Measurements from ENCODE around the gene LHX4. TPM values are rescaled to one million over a fixed set of nuclear protein-coding genes. Genes with fewer than 3 reads are reported as not detected.

LHX4 gene
- total and polyA plus RNA-seq, 7 donors, result 0.01 to 0.04 TPM; not detected in 5

DNA sequence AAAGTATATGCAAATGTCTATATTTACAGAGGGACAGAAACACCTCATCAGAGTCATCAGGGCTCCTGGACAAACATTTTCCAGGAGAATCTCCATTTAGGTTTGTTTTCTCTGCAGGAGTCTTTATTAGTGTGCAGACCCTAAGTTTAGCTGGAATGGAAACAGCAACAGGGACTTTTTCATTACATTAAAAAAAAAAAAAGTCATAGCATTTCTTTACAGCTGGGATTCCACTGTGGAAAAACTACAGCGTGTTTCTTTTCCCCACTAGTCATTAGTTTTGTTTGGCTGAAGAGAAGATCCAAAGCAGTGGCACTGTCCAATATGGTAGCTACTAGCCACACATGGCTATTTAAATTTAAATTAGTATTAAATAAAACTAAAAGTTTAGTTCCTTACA is 49.6 kb downstream of the LHX4 start:
- Histone ChIP-seq H3K4me3 (no peak overlapping the region), H3K27me3 (ENCODE audit: insufficient read depth in 3 of 3, low read length in 2 of 3) (no peaks in the 10 kb centered on the region), H3K27ac (no peak overlapping the region), H3K36me3 (ENCODE audit: insufficient read depth in 1 of 2, low read depth in 1 of 2) (peaks cover 3 to 5% of the 10 kb centered on the region in 2 donors), H3K4me1 (peaks cover 6% of the 10 kb centered on the region), H3K9me3 (no peaks in the 10 kb centered on the region)
- WGBS, 3 donors, result 96 to 100% (median 97%) methylated on average over 1 of the region's 1 CpG
- TF ChIP-seq, protein P1, sequence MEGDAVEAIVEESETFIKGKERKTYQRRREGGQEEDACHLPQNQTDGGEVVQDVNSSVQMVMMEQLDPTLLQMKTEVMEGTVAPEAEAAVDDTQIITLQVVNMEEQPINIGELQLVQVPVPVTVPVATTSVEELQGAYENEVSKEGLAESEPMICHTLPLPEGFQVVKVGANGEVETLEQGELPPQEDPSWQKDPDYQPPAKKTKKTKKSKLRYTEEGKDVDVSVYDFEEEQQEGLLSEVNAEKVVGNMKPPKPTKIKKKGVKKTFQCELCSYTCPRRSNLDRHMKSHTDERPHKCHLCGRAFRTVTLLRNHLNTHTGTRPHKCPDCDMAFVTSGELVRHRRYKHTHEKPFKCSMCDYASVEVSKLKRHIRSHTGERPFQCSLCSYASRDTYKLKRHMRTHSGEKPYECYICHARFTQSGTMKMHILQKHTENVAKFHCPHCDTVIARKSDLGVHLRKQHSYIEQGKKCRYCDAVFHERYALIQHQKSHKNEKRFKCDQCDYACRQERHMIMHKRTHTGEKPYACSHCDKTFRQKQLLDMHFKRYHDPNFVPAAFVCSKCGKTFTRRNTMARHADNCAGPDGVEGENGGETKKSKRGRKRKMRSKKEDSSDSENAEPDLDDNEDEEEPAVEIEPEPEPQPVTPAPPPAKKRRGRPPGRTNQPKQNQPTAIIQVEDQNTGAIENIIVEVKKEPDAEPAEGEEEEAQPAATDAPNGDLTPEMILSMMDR (IDR thresholded peaks at IDR 0.05), result no peak
- intact Hi-C loops (cut with DNase I), result no loop called here
- DNase-seq (no peak), ATAC-seq (no peak)

DNA sequence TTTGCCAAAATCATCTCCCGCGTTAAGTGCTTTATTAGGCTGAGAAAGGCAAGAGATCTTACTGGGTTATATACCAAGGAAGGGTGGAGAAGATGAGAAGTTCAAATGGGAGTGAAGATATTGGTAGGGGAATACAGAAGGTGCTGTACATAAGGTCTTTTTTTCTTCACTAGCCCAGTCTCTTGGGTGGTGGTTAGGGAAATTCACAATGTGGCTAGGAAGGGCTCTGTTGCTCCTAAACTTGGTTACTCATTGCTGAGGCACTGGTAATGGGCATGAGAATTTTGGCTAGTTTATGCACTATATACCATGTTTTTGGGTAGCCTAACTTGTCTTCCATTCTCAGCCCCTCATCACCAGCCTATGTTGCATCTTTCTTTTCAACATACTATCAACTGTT is 50.6 kb downstream of the LHX4 start:
- Histone ChIP-seq H3K27ac (no peak overlapping the region), H3K4me3 (no peak overlapping the region), H3K36me3 (ENCODE audit: insufficient read depth in 1 of 2, low read depth in 1 of 2) (peaks cover 5 to 12% of the 10 kb centered on the region in 2 donors), H3K9me3 (no peaks in the 10 kb centered on the region), H3K27me3 (ENCODE audit: insufficient read depth in 3 of 3, low read length in 2 of 3) (no peaks in the 10 kb centered on the region), H3K4me1 (peaks cover 6% of the 10 kb centered on the region)
- no peak for DNase-seq
- intact Hi-C loops (cut with DNase I), result no loop called here
- no peak for ATAC-seq
- TF ChIP-seq, protein P1 (IDR thresholded peaks at IDR 0.05), result no peak
- 96 to 99% (median 98%) methylated on average over 2 of the region's 2 CpGs for WGBS, 3 donors

GRCh38 chr1:180281490-180281889 is 51.4 kb downstream of the LHX4 start:
- H3K9me3 ChIP-seq, result no peaks in the 10 kb centered on the region
- ATAC-seq, result no peak
- no peak overlapping the region for H3K27ac ChIP-seq
- WGBS, 3 donors, result 97 to 98% (median 97%) methylated on average over 1 of the region's 1 CpG
- H3K36me3 ChIP-seq (ENCODE audit: insufficient read depth in 1 of 2, low read depth in 1 of 2), result peaks cover 5 to 19% of the 10 kb centered on the region in 2 donors
- H3K4me3 ChIP-seq, result no peak overlapping the region
- peaks cover 6% of the 10 kb centered on the region for H3K4me1 ChIP-seq
- no peaks in the 10 kb centered on the region for H3K27me3 ChIP-seq (ENCODE audit: insufficient read depth in 3 of 3, low read length in 2 of 3)
- TF ChIP-seq, protein P1 (IDR thresholded peaks at IDR 0.05), result no peak
- no peak for DNase-seq
- intact Hi-C loops (cut with DNase I), result no loop called here

DNA sequence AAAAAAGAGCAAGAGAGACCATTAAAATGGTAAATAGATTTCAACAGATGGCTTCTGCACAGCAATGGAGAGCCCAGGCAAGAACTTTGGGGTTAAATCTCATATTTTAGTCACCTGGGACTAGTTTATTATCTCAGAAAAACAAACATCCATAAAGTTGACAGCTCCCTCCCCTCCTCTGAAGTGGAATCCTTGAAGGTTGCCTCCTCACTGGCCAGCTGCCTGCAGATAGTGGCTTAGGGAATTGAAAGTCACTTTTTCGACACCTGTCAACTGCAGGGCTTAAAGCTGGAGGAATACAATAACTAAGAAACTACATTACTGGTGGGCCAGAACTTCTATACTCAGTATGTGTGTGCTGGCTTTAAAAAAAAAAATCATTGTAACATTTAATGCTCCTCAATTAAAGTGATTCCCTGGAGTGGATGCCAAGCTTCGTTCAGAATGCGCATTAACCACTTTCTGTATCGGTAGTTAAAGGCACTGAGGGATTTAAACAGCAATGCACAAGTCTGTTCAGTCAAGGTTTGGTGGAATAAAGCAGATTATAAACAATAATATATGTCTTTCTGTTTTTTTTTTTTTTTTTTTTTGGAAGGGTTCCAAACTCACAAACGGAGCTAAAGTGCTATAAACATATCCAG is 52.5 kb downstream of the LHX4 start:
- DNase-seq (no peak), ATAC-seq (no peak)
- Histone ChIP-seq H3K36me3 (ENCODE audit: insufficient read depth in 1 of 2, low read depth in 1 of 2) (peaks cover 5 to 25% of the 10 kb centered on the region in 2 donors), H3K9me3 (no peaks in the 10 kb centered on the region), H3K4me1 (no peaks in the 10 kb centered on the region), H3K27ac (no peak overlapping the region), H3K27me3 (ENCODE audit: insufficient read depth in 3 of 3, low read length in 2 of 3) (no peaks in the 10 kb centered on the region), H3K4me3 (no peak overlapping the region)
- intact Hi-C loops (cut with DNase I), result no loop called here
- TF ChIP-seq, protein P1 (IDR thresholded peaks at IDR 0.05), result no peak
- 72 to 78% (median 75%) methylated on average over 5 of the region's 5 CpGs for WGBS, 3 donors

- TF ChIP-seq, protein P1 (IDR thresholded peaks at IDR 0.05), result no peak
- Histone ChIP-seq H3K36me3 (ENCODE audit: insufficient read depth in 1 of 2, low read depth in 1 of 2) (peaks cover 5 to 29% of the 10 kb centered on the region in 2 donors), H3K4me1 (no peaks in the 10 kb centered on the region), H3K27ac (no peak overlapping the region), H3K9me3 (no peaks in the 10 kb centered on the region), H3K4me3 (no peak overlapping the region), H3K27me3 (ENCODE audit: insufficient read depth in 3 of 3, low read length in 2 of 3) (no peaks in the 10 kb centered on the region)
- ATAC-seq (no peak), DNase-seq (no peak)
- intact Hi-C loops (cut with DNase I), result no loop called here
- 94 to 95% (median 94%) methylated on average over 4 of the region's 4 CpGs for WGBS, 3 donors
Measured at GRCh38 chr1:180283098-180283497, 53.0 kb downstream of the LHX4 start.

Data from psoas muscle (tissue), 8 donors.